ENCODE data around the gene NELL1. TPM values are rescaled to one million over a fixed set of nuclear protein-coding genes. Genes with fewer than 3 reads are reported as not detected.

NELL1 gene
- total and polyA plus RNA-seq, 2 experiments from 2014 or later, result 1.6 TPM; not detected in 1

GRCh38 chr11:20824773-20825172 is 155.4 kb downstream of the NELL1 start:
- no peak overlapping the region for H3K4me3 Mint-ChIP-seq

More at GRCh38 chr11:20824773-20825172, 155.4 kb downstream of the NELL1 start:
- Mint-ChIP-seq H3K4me1 (no peaks in the 10 kb centered on the region; the same call in 2 of the 3 replicates), H3K9me3 (no peaks in the 10 kb centered on the region; the same call in 2 of the 3 replicates), H3K36me3 (ENCODE audit: low read depth) (no peaks in the 10 kb centered on the region), H3K27ac (no peak overlapping the region), H3K27me3 (ENCODE audit: insufficient read depth, low read depth, poor library complexity) (peaks cover 2% of the 10 kb centered on the region)
- no peak overlapping the region for H3K27ac ChIP-seq (ENCODE audit: low read depth)
- H3K36me3 ChIP-seq (ENCODE audit: insufficient read depth), result no peaks in the 10 kb centered on the region
- no peaks in the 10 kb centered on the region for H3K79me2 ChIP-seq (replicated peaks; ENCODE audit: insufficient read depth)
- H3F3A ChIP-seq (replicated peaks; ENCODE audit: low read depth), result no peaks in the 10 kb centered on the region
- no peak for DNase-seq (ENCODE audit: low spot score)
- H3K4me3 ChIP-seq, result no peak overlapping the region
- no peaks in the 10 kb centered on the region for H4K20me1 ChIP-seq (replicated peaks; ENCODE audit: insufficient read depth)
- H3K4me1 ChIP-seq (ENCODE audit: insufficient read depth), result no peaks in the 10 kb centered on the region
- TF ChIP-seq EZH2 (IDR thresholded peaks at IDR 0.05; ENCODE audit: low read depth, unreplicated experiment) (no peak), STAT1 (IDR thresholded peaks at IDR 0.05; ENCODE audit: unreplicated experiment) (no peak), CREB1 (CRISPR knock-in tag; IDR thresholded peaks at IDR 0.05; ENCODE audit: low read depth) (no peak), ZNF331 (CRISPR knock-in tag; IDR thresholded peaks at IDR 0.05; ENCODE audit: low read depth) (no peak), ETS1 (IDR thresholded peaks at IDR 0.05) (no peak), ZNF462 (CRISPR knock-in tag; IDR thresholded peaks at IDR 0.05) (no peak), POLR2AphosphoS5 (IDR thresholded peaks at IDR 0.05; ENCODE audit: low read depth) (no peak), CTCF (conservative IDR thresholded peaks at IDR 0.05; ENCODE audit: low read depth in 2 of 2) (no peak), NANOG (IDR thresholded peaks at IDR 0.05; ENCODE audit: borderline replicate concordance) (no peak), JUNB (IDR thresholded peaks at IDR 0.05; ENCODE audit: unreplicated experiment) (no peak), ZNF114 (CRISPR knock-in tag; IDR thresholded peaks at IDR 0.05) (no peak), EZH2phosphoT487 (IDR thresholded peaks at IDR 0.05; ENCODE audit: unreplicated experiment) (no peak)
- TF ChIP-seq, protein P1, sequence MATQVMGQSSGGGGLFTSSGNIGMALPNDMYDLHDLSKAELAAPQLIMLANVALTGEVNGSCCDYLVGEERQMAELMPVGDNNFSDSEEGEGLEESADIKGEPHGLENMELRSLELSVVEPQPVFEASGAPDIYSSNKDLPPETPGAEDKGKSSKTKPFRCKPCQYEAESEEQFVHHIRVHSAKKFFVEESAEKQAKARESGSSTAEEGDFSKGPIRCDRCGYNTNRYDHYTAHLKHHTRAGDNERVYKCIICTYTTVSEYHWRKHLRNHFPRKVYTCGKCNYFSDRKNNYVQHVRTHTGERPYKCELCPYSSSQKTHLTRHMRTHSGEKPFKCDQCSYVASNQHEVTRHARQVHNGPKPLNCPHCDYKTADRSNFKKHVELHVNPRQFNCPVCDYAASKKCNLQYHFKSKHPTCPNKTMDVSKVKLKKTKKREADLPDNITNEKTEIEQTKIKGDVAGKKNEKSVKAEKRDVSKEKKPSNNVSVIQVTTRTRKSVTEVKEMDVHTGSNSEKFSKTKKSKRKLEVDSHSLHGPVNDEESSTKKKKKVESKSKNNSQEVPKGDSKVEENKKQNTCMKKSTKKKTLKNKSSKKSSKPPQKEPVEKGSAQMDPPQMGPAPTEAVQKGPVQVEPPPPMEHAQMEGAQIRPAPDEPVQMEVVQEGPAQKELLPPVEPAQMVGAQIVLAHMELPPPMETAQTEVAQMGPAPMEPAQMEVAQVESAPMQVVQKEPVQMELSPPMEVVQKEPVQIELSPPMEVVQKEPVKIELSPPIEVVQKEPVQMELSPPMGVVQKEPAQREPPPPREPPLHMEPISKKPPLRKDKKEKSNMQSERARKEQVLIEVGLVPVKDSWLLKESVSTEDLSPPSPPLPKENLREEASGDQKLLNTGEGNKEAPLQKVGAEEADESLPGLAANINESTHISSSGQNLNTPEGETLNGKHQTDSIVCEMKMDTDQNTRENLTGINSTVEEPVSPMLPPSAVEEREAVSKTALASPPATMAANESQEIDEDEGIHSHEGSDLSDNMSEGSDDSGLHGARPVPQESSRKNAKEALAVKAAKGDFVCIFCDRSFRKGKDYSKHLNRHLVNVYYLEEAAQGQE (IDR thresholded peaks at IDR 0.05; ENCODE audit: unreplicated experiment), result no peak
- no peak overlapping the region for H3K4me2 ChIP-seq
- no peaks in the 10 kb centered on the region for H3K27me3 ChIP-seq (ENCODE audit: insufficient read depth)
- no peak for ATAC-seq
- H3K9me2 ChIP-seq (ENCODE audit: insufficient read depth), result peaks cover 14% of the 10 kb centered on the region; the same call in 1 of the 2 replicates
- H2AFZ ChIP-seq, result no peak overlapping the region

All from GM23338 (cell line).